ENCODE measurements around the gene LPGAT1. TPM values are rescaled to one million over a fixed set of nuclear protein-coding genes. Genes with fewer than 3 reads are reported as not detected.

The LPGAT1 gene
- total RNA-seq = 60.0 and 85.8 TPM in 2 replicates

GRCh38 chr1:211830328-211831142 lies at the start of gene LPGAT1:
Gene LPGAT1, minus strand, starts transcription at chr1:211830763. Its CDS starts 1,467 bp downstream, at chr1:211829296.

Other genes with a start within 250 kb of the LPGAT1 start
- gene NEK2, start 155.1 kb downstream of the LPGAT1 start, total RNA-seq = 17.9 and 71.9 TPM in 2 replicates
- 20.5 and 22.4 TPM in 2 replicates for gene INTS7, start 204.8 kb upstream of the LPGAT1 start, total RNA-seq
- 6.9 and 21.2 TPM in 2 replicates for gene DTL, start 205.0 kb upstream of the LPGAT1 start, total RNA-seq